CD14-positive monocyte (primary cell): Measurements from ENCODE around the gene ERGIC1. TPM values are rescaled to one million over a fixed set of nuclear protein-coding genes. Genes with fewer than 3 reads are reported as not detected.

Experiments used
- DNase-seq, 3 donors: peaks; one replicate each; pipeline ENCODE4 v3.0.0-alpha.2; 2011 to 2022
- H2AFZ ChIP-seq: 2 replicates; pipeline ENCODE4 v1.6.0; 2012; ENCODE audit warnings: mild to moderate bottlenecking, low read depth, low read length, inconsistent platforms; ENCODE audit not compliant: insufficient read depth, poor library complexity, severe bottlenecking
- H3K27ac ChIP-seq, 2 donors: 1 replicate in 1 of 2; 2 replicates in 1 of 2; pipeline ENCODE4 v1.5.1; 2012 to 2013; ENCODE audit warnings: low read length in 2 of 2, control low read depth in 1 of 2, inconsistent platforms in 1 of 2, low read depth in 1 of 2, mild to moderate bottlenecking in 1 of 2
- H3K27me3 ChIP-seq, 2 donors: one replicate each; pipeline versions ENCODE4 v1.6.0 to v1.6.1; 2011 to 2013; ENCODE audit warnings: low read length in 2 of 2; ENCODE audit not compliant: control insufficient read depth in 2 of 2, insufficient read depth in 2 of 2
- H3K36me3 ChIP-seq, 2 donors: replicated peaks in 1 of 2; 1 replicate in 1 of 2; 2 replicates in 1 of 2; pipeline versions ENCODE4 v1.5.1 to v1.6.1; 2012 to 2013; ENCODE audit warnings: low read length in 2 of 2, control low read depth in 1 of 2, inconsistent platforms in 1 of 2, mild to moderate bottlenecking in 1 of 2; ENCODE audit not compliant: insufficient read depth in 2 of 2, control insufficient read depth in 1 of 2
- H3K4me1 ChIP-seq, 2 donors: 1 replicate in 1 of 2; 2 replicates in 1 of 2; pipeline versions ENCODE4 v1.5.1 to v1.6.1; 2012 to 2013; ENCODE audit warnings: low read length in 2 of 2, control low read depth in 1 of 2, inconsistent platforms in 1 of 2, mild to moderate bottlenecking in 1 of 2, moderate library complexity in 1 of 2; ENCODE audit not compliant: insufficient read depth in 2 of 2, control insufficient read depth in 1 of 2
- H3K4me2 ChIP-seq: replicated peaks from 2 replicates; pipeline ENCODE3; 2012; ENCODE audit warnings: low read length, moderate library complexity, mild to moderate bottlenecking; ENCODE audit not compliant: poor library complexity, severe bottlenecking; ENCODE audit errors: extremely low read depth
- H3K4me3 ChIP-seq, 3 experiments: fragments of 200-600 bp in 1 of 3; sonication (generic) in 1 of 3; replicated peaks in 1 of 3; 1 replicate in 2 of 3; 2 replicates in 1 of 3; pipeline ENCODE4 v1.5.1; 2011 to 2013; ENCODE audit warnings: low read length in 3 of 3, mild to moderate bottlenecking in 3 of 3, control low read depth in 2 of 3, low read depth in 2 of 3, inconsistent platforms in 1 of 3, moderate library complexity in 1 of 3
- H3K79me2 ChIP-seq: 2 replicates; pipeline ENCODE4 v1.6.0; 2012; ENCODE audit warnings: mild to moderate bottlenecking, control low read depth, inconsistent platforms, low read length, moderate library complexity; ENCODE audit not compliant: insufficient read depth
- H3K9ac ChIP-seq: 2 replicates; pipeline ENCODE4 v1.6.0; 2017; ENCODE audit warnings: low read length, mild to moderate bottlenecking; ENCODE audit not compliant: insufficient read depth, poor library complexity, severe bottlenecking
- H3K9me3 ChIP-seq, 2 donors: replicated peaks in 1 of 2; 1 replicate in 1 of 2; 2 replicates in 1 of 2; pipeline versions ENCODE4 v1.5.1 to v1.6.1; 2012 to 2013; ENCODE audit warnings: low read length in 2 of 2, control low read depth in 1 of 2; ENCODE audit not compliant: control insufficient read depth in 1 of 2, insufficient read depth in 1 of 2
- H4K20me1 ChIP-seq: 2 replicates; pipeline ENCODE4 v1.6.0; 2012; ENCODE audit warnings: mild to moderate bottlenecking, low read length, control low read depth, moderate library complexity; ENCODE audit not compliant: insufficient read depth
- H3K27ac Mint-ChIP-seq, 7 donors: one replicate each; pipeline ENCODE4 v1.8.0; 2020; ENCODE audit warnings: mild to moderate bottlenecking in 7 of 7, mixed read lengths in 7 of 7, moderate library complexity in 6 of 7, inconsistent platforms in 2 of 7
- H3K27me3 Mint-ChIP-seq, 3 donors: one replicate each; pipeline ENCODE4 v1.8.0; 2021 to 2022; ENCODE audit warnings: low read depth in 3 of 3, mild to moderate bottlenecking in 3 of 3, mixed read lengths in 3 of 3, moderate library complexity in 3 of 3, inconsistent platforms in 1 of 3
- H3K36me3 Mint-ChIP-seq, 2 donors: one replicate each; pipeline ENCODE4 v1.8.0; 2020; ENCODE audit warnings: mixed read lengths in 2 of 2, inconsistent platforms in 1 of 2, mild to moderate bottlenecking in 1 of 2
- H3K4me1 Mint-ChIP-seq: one replicate; pipeline ENCODE4 v1.8.0; 2020; ENCODE audit warnings: mild to moderate bottlenecking, mixed read lengths
- H3K4me3 Mint-ChIP-seq, 2 donors: one replicate each; pipeline ENCODE4 v1.8.0; 2020; ENCODE audit warnings: mild to moderate bottlenecking in 2 of 2, mixed read lengths in 2 of 2, moderate library complexity in 1 of 2
- H3K9me3 Mint-ChIP-seq, 7 donors: one replicate each; pipeline ENCODE4 v1.8.0; 2020 to 2022; ENCODE audit warnings: mixed read lengths in 7 of 7, mild to moderate bottlenecking in 6 of 7, moderate library complexity in 6 of 7, inconsistent platforms in 2 of 7
- WGBS: methylation state at CpG from one replicate; pipeline ENCODE4 v1.1.5; 2013; ENCODE audit warnings: missing lambda C conversion rate; ENCODE audit not compliant: insufficient coverage; 5-methylcytosine and 5-hydroxymethylcytosine counted together
- intact Hi-C, 2 donors: fragments of 100-400 bp; cut with micrococcal nuclease; formaldehyde crosslinking; loops; one replicate each; pipeline versions ENCODE4 v1.15.0 to v1.15.1; 2023
- polyA plus RNA-seq, 3 donors: library from polyadenylated mRNA; depleted of rRNA in 1 of 3; unstranded in 2 of 3; stranded (reverse) in 1 of 3; fragments of 300-500 nt in 2 of 3; fragments of >200 nt in 1 of 3; fragmentation: Illumina TruSeq in 2 of 3; gene quantifications; 1 replicate in 2 of 3; 2 replicates in 1 of 3; pipeline ENCODE4 v1.2.3, GENCODE V29; 2012 to 2021
- TF ChIP-seq, protein P1 (sequence below): fragments of 200-600 bp; IDR thresholded peaks from one replicate; pipeline ENCODE4 v1.8.0; 2022; ENCODE audit warnings: antibody characterized with exemption, mild to moderate bottlenecking

ERGIC1 gene
- polyA plus RNA-seq, 3 donors = 28.3 to 76.2 (median 34.1) TPM

DNA sequence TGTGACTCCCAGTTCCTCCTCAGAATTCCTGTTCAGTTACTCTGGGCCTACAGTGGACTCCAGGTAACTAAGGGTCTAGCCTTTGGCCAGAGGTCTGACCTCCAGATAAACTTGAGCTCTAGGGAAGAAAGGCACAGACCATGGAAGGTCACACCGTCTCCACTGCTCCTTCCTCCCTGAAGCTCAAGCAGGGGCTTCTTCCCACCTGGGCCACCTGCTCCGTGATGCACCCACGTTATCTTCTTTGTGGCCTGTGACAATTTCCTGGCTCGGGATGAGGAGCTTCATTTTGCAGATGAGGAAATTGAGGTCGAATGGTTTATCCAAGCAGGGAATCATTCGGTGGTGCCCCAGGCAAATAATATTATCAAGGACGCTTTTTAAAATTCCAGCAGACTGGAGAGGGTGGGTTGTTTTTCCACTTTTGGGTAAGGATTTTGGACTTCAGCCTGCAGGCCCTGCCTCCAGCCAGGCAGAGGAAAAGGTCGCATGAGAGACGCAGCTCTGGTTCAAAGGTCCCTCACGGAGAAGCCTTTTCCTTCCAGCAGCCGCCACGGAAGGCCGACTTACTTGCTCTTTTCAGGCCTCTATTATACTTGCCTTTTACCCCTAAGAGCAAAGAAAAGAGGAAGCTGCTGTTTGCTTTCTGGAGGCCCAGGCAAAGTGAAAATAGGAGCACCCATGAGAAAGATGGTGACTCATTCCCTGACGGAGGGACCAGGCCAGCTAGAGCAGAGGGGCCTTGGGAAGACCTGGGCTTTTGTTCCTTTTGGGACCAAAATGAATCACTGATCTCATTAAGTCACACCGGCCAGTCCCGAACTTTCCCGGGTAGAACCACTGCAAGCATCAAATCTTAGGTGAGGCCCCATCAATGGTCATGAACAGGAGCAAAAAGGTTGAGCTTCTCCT is 40.2 kb upstream of the ERGIC1 start:
- peak overlapping the region; percentile 95 to 100 (median 97) for H3K27ac Mint-ChIP-seq
- peaks cover 7 to 12% of the 10 kb centered on the region in 2 donors for H3K36me3 Mint-ChIP-seq
- no peak overlapping the region for H2AFZ ChIP-seq
- peaks cover 0 to 10% of the 10 kb centered on the region in 2 donors for H3K9me3 ChIP-seq
- peaks cover 6 to 16% (median 11%) of the 10 kb centered on the region in 7 donors for H3K9me3 Mint-ChIP-seq
- H3K27me3 ChIP-seq = no peaks in the 10 kb centered on the region
- TF ChIP-seq, protein P1, sequence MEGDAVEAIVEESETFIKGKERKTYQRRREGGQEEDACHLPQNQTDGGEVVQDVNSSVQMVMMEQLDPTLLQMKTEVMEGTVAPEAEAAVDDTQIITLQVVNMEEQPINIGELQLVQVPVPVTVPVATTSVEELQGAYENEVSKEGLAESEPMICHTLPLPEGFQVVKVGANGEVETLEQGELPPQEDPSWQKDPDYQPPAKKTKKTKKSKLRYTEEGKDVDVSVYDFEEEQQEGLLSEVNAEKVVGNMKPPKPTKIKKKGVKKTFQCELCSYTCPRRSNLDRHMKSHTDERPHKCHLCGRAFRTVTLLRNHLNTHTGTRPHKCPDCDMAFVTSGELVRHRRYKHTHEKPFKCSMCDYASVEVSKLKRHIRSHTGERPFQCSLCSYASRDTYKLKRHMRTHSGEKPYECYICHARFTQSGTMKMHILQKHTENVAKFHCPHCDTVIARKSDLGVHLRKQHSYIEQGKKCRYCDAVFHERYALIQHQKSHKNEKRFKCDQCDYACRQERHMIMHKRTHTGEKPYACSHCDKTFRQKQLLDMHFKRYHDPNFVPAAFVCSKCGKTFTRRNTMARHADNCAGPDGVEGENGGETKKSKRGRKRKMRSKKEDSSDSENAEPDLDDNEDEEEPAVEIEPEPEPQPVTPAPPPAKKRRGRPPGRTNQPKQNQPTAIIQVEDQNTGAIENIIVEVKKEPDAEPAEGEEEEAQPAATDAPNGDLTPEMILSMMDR = no peak
- H4K20me1 ChIP-seq = no peaks in the 10 kb centered on the region
- no peak overlapping the region for H3K4me2 ChIP-seq
- no peaks in the 10 kb centered on the region for H3K36me3 ChIP-seq
- H3K9ac ChIP-seq = peak overlapping the region; percentile 52
- no peaks in the 10 kb centered on the region for H3K79me2 ChIP-seq
- peak overlapping the region; percentile 76 to 95 for H3K27ac ChIP-seq
- peak overlapping the region in 1 of 2 donors; percentile 20 for H3K4me3 Mint-ChIP-seq
- intact Hi-C loops = no loop called here
- DNase-seq = peak; percentile 86 to 99 (median 94)
- H3K4me3 ChIP-seq = peak overlapping the region in 1 of 3 experiments; percentile 21
- WGBS = 82% methylated on average over 8 of the region's 17 CpGs
- H3K27me3 Mint-ChIP-seq = peaks cover 0 to 2% (median 0%) of the 10 kb centered on the region in 3 donors
- H3K4me1 Mint-ChIP-seq = peaks cover 62% of the 10 kb centered on the region
- peaks cover 67 to 84% of the 10 kb centered on the region in 2 donors for H3K4me1 ChIP-seq

GRCh38 chr5:172795318-172795977 is 38.6 kb upstream of the ERGIC1 start:
- peak overlapping the region in 1 of 2 donors; percentile 7 for H3K4me3 Mint-ChIP-seq
- H3K79me2 ChIP-seq = no peaks in the 10 kb centered on the region
- peaks cover 0 to 10% of the 10 kb centered on the region in 2 donors for H3K9me3 ChIP-seq
- peaks cover 71 to 83% of the 10 kb centered on the region in 2 donors for H3K4me1 ChIP-seq
- H3K27ac ChIP-seq = peak overlapping the region; percentile 43 to 95
- peaks cover 72% of the 10 kb centered on the region for H3K4me1 Mint-ChIP-seq
- no peaks in the 10 kb centered on the region for H4K20me1 ChIP-seq
- H3K27me3 ChIP-seq = no peaks in the 10 kb centered on the region
- peak in 1 of 3 donors; percentile 41 for DNase-seq
- no peaks in the 10 kb centered on the region for H3K36me3 ChIP-seq
- no peak overlapping the region for H3K4me2 ChIP-seq
- H3K27ac Mint-ChIP-seq = peak overlapping the region; percentile 83 to 100 (median 97)
- H2AFZ ChIP-seq = no peak overlapping the region
- intact Hi-C loops = loop anchor here in 1 of 2 donors (5.0 kb wide), 1 partner anchor 37 kb away; the partner anchor contains the start of gene ERGIC1
- TF ChIP-seq, protein P1 = no peak
- no peak overlapping the region for H3K9ac ChIP-seq
- peak overlapping the region in 1 of 3 experiments; percentile 7 for H3K4me3 ChIP-seq
- peaks cover 13 to 20% of the 10 kb centered on the region in 2 donors for H3K36me3 Mint-ChIP-seq
- WGBS = 93% methylated on average over 12 of the region's 13 CpGs
- peaks cover 0 to 5% (median 2%) of the 10 kb centered on the region in 3 donors for H3K27me3 Mint-ChIP-seq
- peaks cover 6 to 16% (median 11%) of the 10 kb centered on the region in 7 donors for H3K9me3 Mint-ChIP-seq
